Neural cell (in vitro differentiated cells): ENCODE results near the gene CCNL2. TPM values are rescaled to one million over a fixed set of nuclear protein-coding genes. Genes with fewer than 3 reads are reported as not detected.

Experiments
- H2AFZ ChIP-seq: fragments of 200-600, 300-800 bp; sonication (generic), shearing (Covaris generic); 2 replicates; pipeline ENCODE4 v1.6.0; 2014; ENCODE audit warnings: low read depth, mild to moderate bottlenecking, antibody characterized with exemption, low read length, moderate library complexity
- H3F3A ChIP-seq: fragments of 200-600 bp; shearing (Covaris generic); 2 replicates; pipeline ENCODE4 v1.6.1; 2016; ENCODE audit warnings: mild to moderate bottlenecking, moderate library complexity, mixed read lengths, antibody characterized with exemption, low read length; ENCODE audit not compliant: insufficient read depth, poor library complexity, severe bottlenecking
- H3K27ac ChIP-seq: fragments of 200-600, 300-800 bp; sonication (generic), shearing (Covaris generic); 2 replicates; pipeline ENCODE4 v1.5.1; 2014; ENCODE audit warnings: mild to moderate bottlenecking, low read length, moderate library complexity
- H3K27me3 ChIP-seq: fragments of 300-800, 200-600 bp; sonication (generic), shearing (Covaris generic); 2 replicates; pipeline ENCODE4 v1.6.0; 2014; ENCODE audit warnings: mild to moderate bottlenecking, low read depth, low read length, moderate library complexity; ENCODE audit not compliant: insufficient read depth
- H3K36me3 ChIP-seq: fragments of 300-800, 200-600 bp; sonication (generic), shearing (Covaris generic); 2 replicates; pipeline ENCODE4 v1.5.1; 2014; ENCODE audit warnings: mild to moderate bottlenecking, antibody characterized with exemption, low read length, moderate library complexity; ENCODE audit not compliant: insufficient read depth
- H3K4me2 ChIP-seq: fragments of 300-800, 200-600 bp; sonication (generic), shearing (Covaris generic); 2 replicates; pipeline ENCODE4 v1.6.0; 2014; ENCODE audit warnings: mild to moderate bottlenecking, low read length
- H3K4me3 ChIP-seq: fragments of 300-800, 200-600 bp; sonication (generic), shearing (Covaris generic); 2 replicates; pipeline ENCODE4 v1.5.1; 2014; ENCODE audit warnings: mild to moderate bottlenecking, low read length, moderate library complexity
- H3K79me2 ChIP-seq: fragments of 200-600 bp; shearing (Covaris generic); replicated peaks from 2 replicates; pipeline ENCODE4 v1.6.0; 2014; ENCODE audit warnings: mild to moderate bottlenecking, low read length, moderate library complexity; ENCODE audit not compliant: insufficient read depth
- H3K9ac ChIP-seq: fragments of 300-800, 200-600 bp; sonication (generic), shearing (Covaris generic); 2 replicates; pipeline ENCODE4 v1.6.1; 2016; ENCODE audit warnings: mild to moderate bottlenecking, low read length, mixed read lengths
- H3K9me2 ChIP-seq: fragments of 200-600 bp; shearing (Covaris generic); 2 replicates; pipeline ENCODE4 v1.6.1; 2016; ENCODE audit warnings: mild to moderate bottlenecking, low read length, mixed read lengths; ENCODE audit not compliant: insufficient read depth
- H3K9me3 ChIP-seq: fragments of 200-600, 300-800 bp; sonication (generic), shearing (Covaris generic); 2 replicates; pipeline ENCODE4 v1.6.1; 2016; ENCODE audit warnings: mild to moderate bottlenecking, mixed run types, low read length, moderate library complexity, mixed read lengths
- H4K20me1 ChIP-seq: fragments of 200-600 bp; shearing (Covaris generic); 2 replicates; pipeline ENCODE4 v1.6.1; 2016; ENCODE audit warnings: mild to moderate bottlenecking, mixed run types; ENCODE audit not compliant: insufficient read depth
- EP300 ChIP-seq: fragments of 450-650 bp; conservative IDR thresholded peaks from 2 replicates; pipeline ENCODE4 v1.6.1; 2014; ENCODE audit warnings: antibody characterized with exemption, mild to moderate bottlenecking, moderate library complexity; ENCODE audit not compliant: poor library complexity, severe bottlenecking
- EZH2 ChIP-seq: fragments of 200-600, 300-800 bp; shearing (Covaris generic), sonication (generic); IDR thresholded peaks from 2 replicates; pipeline ENCODE4 v1.6.1; 2014; ENCODE audit warnings: antibody characterized with exemption, low read length, borderline replicate concordance, mild to moderate bottlenecking; ENCODE audit not compliant: insufficient read depth, poor library complexity, severe bottlenecking
- MXI1 ChIP-seq: fragments of 450-650 bp; conservative IDR thresholded peaks from 2 replicates; pipeline ENCODE4 v1.6.1; 2014; ENCODE audit warnings: antibody characterized with exemption, mild to moderate bottlenecking; ENCODE audit not compliant: poor library complexity, severe bottlenecking
- POLR2AphosphoS5 ChIP-seq: IDR thresholded peaks from 2 replicates; pipeline ENCODE4 v1.6.1; 2012
- RAD21 ChIP-seq: fragments of 450-650 bp; conservative IDR thresholded peaks from 2 replicates; pipeline ENCODE4 v1.6.1; 2014; ENCODE audit warnings: antibody characterized with exemption, mild to moderate bottlenecking, moderate library complexity
- SMC3 ChIP-seq: fragments of 450-650 bp; conservative IDR thresholded peaks from 2 replicates; pipeline ENCODE4 v1.6.1; 2014; ENCODE audit warnings: antibody characterized with exemption, mild to moderate bottlenecking, moderate library complexity; ENCODE audit not compliant: poor library complexity
- TAF1 ChIP-seq: IDR thresholded peaks from 2 replicates; pipeline ENCODE4 v1.6.1; 2012; ENCODE audit warnings: low read depth
- polyA plus RNA-seq: library from polyadenylated mRNA; depleted of rRNA; stranded (reverse); fragments of >200 nt; gene quantifications from 2 replicates; pipeline ENCODE4 v1.2.3, GENCODE V29; 2014
- TF ChIP-seq, protein P1 (sequence below): IDR thresholded peaks from 2 replicates; pipeline ENCODE4 v1.6.1; 2012; ENCODE audit warnings: borderline replicate concordance
- TF ChIP-seq, protein P2 (sequence below): fragments of 450-650 bp; IDR thresholded peaks from 2 replicates; pipeline ENCODE4 v1.5.1; 2014; ENCODE audit warnings: antibody characterized with exemption, mild to moderate bottlenecking, moderate library complexity; ENCODE audit not compliant: poor library complexity, severe bottlenecking

Gene CCNL2
- polyA plus RNA-seq, 1 donor from 2014 or later, result 696 TPM

DNA sequence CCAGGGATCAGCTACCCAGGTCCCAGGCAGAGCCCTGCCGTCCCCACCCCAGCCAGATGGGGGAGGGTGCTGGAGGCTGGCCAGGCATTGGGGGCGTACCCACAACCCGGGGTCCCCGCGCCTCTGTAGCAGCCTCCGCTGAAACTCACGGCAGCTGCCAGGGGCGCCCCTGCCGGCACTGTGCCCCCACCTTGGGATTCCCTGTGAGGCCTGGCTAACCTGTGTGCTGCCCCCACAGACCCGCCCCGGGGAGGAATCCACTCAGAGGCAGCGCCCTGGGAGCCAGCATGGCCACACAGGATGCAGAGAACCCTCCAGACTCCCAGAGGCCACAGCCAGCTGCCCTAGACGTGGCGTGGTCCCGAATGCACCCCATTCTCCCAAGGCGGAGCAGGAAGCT, 53.8 kb downstream of the CCNL2 start:
- Histone ChIP-seq H3F3A (no peaks in the 10 kb centered on the region), H3K36me3 (no peaks in the 10 kb centered on the region), H3K79me2 (peaks cover 12% of the 10 kb centered on the region), H3K4me3 (no peak overlapping the region), H3K9ac (no peak overlapping the region), H3K4me2 (no peak overlapping the region), H3K27ac (no peak overlapping the region), H3K9me3 (no peaks in the 10 kb centered on the region), H3K9me2 (no peaks in the 10 kb centered on the region), H4K20me1 (peaks cover 13% of the 10 kb centered on the region), H2AFZ (no peak overlapping the region), H3K27me3 (no peaks in the 10 kb centered on the region)
- TF ChIP-seq EZH2, result no peak
- TF ChIP-seq SMC3, result no peak
- TF ChIP-seq, protein P1, sequence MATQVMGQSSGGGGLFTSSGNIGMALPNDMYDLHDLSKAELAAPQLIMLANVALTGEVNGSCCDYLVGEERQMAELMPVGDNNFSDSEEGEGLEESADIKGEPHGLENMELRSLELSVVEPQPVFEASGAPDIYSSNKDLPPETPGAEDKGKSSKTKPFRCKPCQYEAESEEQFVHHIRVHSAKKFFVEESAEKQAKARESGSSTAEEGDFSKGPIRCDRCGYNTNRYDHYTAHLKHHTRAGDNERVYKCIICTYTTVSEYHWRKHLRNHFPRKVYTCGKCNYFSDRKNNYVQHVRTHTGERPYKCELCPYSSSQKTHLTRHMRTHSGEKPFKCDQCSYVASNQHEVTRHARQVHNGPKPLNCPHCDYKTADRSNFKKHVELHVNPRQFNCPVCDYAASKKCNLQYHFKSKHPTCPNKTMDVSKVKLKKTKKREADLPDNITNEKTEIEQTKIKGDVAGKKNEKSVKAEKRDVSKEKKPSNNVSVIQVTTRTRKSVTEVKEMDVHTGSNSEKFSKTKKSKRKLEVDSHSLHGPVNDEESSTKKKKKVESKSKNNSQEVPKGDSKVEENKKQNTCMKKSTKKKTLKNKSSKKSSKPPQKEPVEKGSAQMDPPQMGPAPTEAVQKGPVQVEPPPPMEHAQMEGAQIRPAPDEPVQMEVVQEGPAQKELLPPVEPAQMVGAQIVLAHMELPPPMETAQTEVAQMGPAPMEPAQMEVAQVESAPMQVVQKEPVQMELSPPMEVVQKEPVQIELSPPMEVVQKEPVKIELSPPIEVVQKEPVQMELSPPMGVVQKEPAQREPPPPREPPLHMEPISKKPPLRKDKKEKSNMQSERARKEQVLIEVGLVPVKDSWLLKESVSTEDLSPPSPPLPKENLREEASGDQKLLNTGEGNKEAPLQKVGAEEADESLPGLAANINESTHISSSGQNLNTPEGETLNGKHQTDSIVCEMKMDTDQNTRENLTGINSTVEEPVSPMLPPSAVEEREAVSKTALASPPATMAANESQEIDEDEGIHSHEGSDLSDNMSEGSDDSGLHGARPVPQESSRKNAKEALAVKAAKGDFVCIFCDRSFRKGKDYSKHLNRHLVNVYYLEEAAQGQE, result no peak
- no peak for TF ChIP-seq EP300
- TF ChIP-seq MXI1, result no peak
- TF ChIP-seq RAD21, result no peak
- TF ChIP-seq TAF1, result no peak
- TF ChIP-seq POLR2AphosphoS5, result no peak
- TF ChIP-seq, protein P2, sequence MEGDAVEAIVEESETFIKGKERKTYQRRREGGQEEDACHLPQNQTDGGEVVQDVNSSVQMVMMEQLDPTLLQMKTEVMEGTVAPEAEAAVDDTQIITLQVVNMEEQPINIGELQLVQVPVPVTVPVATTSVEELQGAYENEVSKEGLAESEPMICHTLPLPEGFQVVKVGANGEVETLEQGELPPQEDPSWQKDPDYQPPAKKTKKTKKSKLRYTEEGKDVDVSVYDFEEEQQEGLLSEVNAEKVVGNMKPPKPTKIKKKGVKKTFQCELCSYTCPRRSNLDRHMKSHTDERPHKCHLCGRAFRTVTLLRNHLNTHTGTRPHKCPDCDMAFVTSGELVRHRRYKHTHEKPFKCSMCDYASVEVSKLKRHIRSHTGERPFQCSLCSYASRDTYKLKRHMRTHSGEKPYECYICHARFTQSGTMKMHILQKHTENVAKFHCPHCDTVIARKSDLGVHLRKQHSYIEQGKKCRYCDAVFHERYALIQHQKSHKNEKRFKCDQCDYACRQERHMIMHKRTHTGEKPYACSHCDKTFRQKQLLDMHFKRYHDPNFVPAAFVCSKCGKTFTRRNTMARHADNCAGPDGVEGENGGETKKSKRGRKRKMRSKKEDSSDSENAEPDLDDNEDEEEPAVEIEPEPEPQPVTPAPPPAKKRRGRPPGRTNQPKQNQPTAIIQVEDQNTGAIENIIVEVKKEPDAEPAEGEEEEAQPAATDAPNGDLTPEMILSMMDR, result no peak

DNA sequence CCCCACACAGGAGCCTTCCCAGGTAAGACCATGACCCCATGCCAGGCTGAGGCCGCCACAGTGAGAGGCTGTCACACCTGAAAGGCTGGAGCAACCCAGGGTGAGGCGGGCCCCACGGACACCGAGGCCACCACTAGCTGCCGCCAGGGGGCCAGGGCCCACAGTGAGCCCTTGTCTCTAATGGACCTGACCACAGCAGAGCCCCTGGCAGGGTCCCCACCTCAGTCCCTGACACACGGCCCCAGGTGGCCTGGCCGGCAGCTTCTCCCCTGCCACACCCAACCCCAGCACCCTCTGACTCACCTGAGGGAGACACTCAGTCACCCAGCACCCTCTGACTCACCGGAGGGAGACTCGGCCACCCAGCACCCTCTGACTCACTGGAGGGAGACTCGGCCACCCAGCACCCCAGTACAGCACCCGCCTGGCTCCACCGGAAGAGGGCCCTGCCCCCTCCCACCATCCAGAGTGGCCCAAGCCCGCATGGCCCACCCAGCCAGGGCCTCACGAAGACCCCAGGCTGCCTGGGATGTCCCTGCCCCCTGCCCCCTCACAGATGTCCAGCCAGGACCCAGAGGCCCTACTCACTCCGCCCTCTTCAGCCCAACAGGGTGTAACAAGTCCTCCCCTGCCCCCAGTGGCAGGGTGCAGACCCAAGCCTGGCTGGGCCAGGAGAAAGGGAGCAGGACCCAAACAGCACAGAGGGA, 54.3 kb downstream of the CCNL2 start:
- Histone ChIP-seq H3K27me3 (no peaks in the 10 kb centered on the region), H3K9me3 (no peaks in the 10 kb centered on the region), H4K20me1 (peaks cover 13% of the 10 kb centered on the region), H2AFZ (no peak overlapping the region), H3K4me3 (no peak overlapping the region), H3F3A (no peaks in the 10 kb centered on the region), H3K9me2 (no peaks in the 10 kb centered on the region), H3K27ac (no peak overlapping the region), H3K9ac (no peak overlapping the region), H3K36me3 (no peaks in the 10 kb centered on the region), H3K79me2 (peaks cover 12% of the 10 kb centered on the region), H3K4me2 (no peak overlapping the region)
- no peak for TF ChIP-seq EP300
